ENCODE measurements around the gene HDAC4.

DNA sequence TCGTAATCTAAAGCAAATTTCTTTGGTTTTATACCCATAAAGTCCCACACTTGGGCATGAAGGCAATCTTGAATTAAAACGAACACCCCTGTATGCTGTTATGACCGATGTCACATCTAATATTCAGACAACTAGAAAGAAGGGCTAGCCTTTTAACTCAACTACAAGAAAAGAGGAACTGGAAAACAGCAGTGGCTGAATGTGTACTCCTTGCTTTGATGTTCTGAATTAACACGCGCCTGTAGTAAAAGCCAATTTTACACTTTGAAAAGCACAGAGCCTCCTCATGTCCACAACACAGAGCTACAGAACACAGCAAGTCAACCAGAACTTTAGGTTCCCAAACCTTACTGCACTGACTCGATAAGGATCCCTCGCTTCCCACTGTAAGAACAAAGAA lies 147.6 kb downstream of the HDAC4 start:
- no peak for TF ChIP-seq MTA3 (IDR thresholded peaks at IDR 0.05; ENCODE audit: borderline replicate concordance, low read length)
- TF ChIP-seq BHLHE40 (IDR thresholded peaks at IDR 0.05; ENCODE audit: borderline replicate concordance in 1 of 2, low read depth in 2 of 2, low read length in 1 of 2) = peak; percentile 83 to 84; a peak in 3 of 4 replicates
- peak; percentile 45; the same call in 1 of the 2 replicates for TF ChIP-seq CREM (IDR thresholded peaks at IDR 0.05; ENCODE audit: low read depth)
- TF ChIP-seq, protein P1, sequence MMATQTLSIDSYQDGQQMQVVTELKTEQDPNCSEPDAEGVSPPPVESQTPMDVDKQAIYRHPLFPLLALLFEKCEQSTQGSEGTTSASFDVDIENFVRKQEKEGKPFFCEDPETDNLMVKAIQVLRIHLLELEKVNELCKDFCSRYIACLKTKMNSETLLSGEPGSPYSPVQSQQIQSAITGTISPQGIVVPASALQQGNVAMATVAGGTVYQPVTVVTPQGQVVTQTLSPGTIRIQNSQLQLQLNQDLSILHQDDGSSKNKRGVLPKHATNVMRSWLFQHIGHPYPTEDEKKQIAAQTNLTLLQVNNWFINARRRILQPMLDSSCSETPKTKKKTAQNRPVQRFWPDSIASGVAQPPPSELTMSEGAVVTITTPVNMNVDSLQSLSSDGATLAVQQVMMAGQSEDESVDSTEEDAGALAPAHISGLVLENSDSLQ (IDR thresholded peaks at IDR 0.05) = no peak
- TF ChIP-seq POLR2A (IDR thresholded peaks at IDR 0.05; ENCODE audit: low read depth, low read length) = no peak
- TF ChIP-seq ZNF207 (IDR thresholded peaks at IDR 0.05; ENCODE audit: borderline replicate concordance) = no peak
- TF ChIP-seq NFIC (IDR thresholded peaks at IDR 0.05; ENCODE audit: low read depth, low read length) = no peak; the same call in 1 of the 2 replicates
- no peak for TF ChIP-seq JUNB (IDR thresholded peaks at IDR 0.05)
- TF ChIP-seq, protein P2, sequence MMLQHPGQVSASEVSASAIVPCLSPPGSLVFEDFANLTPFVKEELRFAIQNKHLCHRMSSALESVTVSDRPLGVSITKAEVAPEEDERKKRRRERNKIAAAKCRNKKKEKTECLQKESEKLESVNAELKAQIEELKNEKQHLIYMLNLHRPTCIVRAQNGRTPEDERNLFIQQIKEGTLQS (IDR thresholded peaks at IDR 0.05; ENCODE audit: borderline replicate concordance, extremely low read depth, low read depth, low read length) = no peak
- no peak for TF ChIP-seq POLR2AphosphoS5 (IDR thresholded peaks at IDR 0.05; ENCODE audit: low read length)
- TF ChIP-seq, protein P3, sequence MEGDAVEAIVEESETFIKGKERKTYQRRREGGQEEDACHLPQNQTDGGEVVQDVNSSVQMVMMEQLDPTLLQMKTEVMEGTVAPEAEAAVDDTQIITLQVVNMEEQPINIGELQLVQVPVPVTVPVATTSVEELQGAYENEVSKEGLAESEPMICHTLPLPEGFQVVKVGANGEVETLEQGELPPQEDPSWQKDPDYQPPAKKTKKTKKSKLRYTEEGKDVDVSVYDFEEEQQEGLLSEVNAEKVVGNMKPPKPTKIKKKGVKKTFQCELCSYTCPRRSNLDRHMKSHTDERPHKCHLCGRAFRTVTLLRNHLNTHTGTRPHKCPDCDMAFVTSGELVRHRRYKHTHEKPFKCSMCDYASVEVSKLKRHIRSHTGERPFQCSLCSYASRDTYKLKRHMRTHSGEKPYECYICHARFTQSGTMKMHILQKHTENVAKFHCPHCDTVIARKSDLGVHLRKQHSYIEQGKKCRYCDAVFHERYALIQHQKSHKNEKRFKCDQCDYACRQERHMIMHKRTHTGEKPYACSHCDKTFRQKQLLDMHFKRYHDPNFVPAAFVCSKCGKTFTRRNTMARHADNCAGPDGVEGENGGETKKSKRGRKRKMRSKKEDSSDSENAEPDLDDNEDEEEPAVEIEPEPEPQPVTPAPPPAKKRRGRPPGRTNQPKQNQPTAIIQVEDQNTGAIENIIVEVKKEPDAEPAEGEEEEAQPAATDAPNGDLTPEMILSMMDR (IDR thresholded peaks at IDR 0.05 in 2 of 3, conservative IDR thresholded peaks at IDR 0.05 in 1 of 3; ENCODE audit: control insufficient read depth in 2 of 3, extremely low read depth in 1 of 3, insufficient read depth in 1 of 3, low read depth in 3 of 3, low read length in 3 of 3) = no peak
- TF ChIP-seq SP1 (IDR thresholded peaks at IDR 0.05; ENCODE audit: low read depth, low read length) = no peak

Data from GM12878 (cell line).